ENCODE measurements around the gene TEX36. TPM values are rescaled to one million over a fixed set of nuclear protein-coding genes. Genes with fewer than 3 reads are reported as not detected.

TEX36 gene
- polyA plus RNA-seq (not detected in 2 replicates), polyA minus RNA-seq (not detected in 2 replicates)

- Histone ChIP-seq H3K9me2 (ENCODE audit: insufficient read depth, low read length) (no peaks in the 10 kb centered on the region), H3K4me2 (ENCODE audit: low read length) (no peak within 1 kb of the TSS), H3K27me3 (ENCODE audit: insufficient read depth, low read depth, low read length) (no peaks in the 10 kb centered on the region), H3K9me3 (ENCODE audit: low read length) (no peaks in the 10 kb centered on the region), H3F3A (ENCODE audit: insufficient read depth, low read length, poor library complexity, severe bottlenecking) (no peaks in the 10 kb centered on the region), H2AFZ (ENCODE audit: low read depth, low read length) (no peak within 1 kb of the TSS), H4K20me1 (ENCODE audit: insufficient read depth) (no peaks in the 10 kb centered on the region), H3K4me3 (ENCODE audit: low read length) (no peak within 1 kb of the TSS), H3K79me2 (replicated peaks; ENCODE audit: insufficient read depth, low read length) (no peaks in the 10 kb centered on the region), H3K9ac (ENCODE audit: low read length) (no peak within 1 kb of the TSS), H3K36me3 (ENCODE audit: insufficient read depth, low read length) (no peaks in the 10 kb centered on the region), H3K27ac (ENCODE audit: low read length) (no peak within 1 kb of the TSS)
- no peak for TF ChIP-seq EP300 (conservative IDR thresholded peaks at IDR 0.05; ENCODE audit: poor library complexity, severe bottlenecking)
- no peak for TF ChIP-seq POLR2AphosphoS5 (IDR thresholded peaks at IDR 0.05)
- TF ChIP-seq, protein P1, sequence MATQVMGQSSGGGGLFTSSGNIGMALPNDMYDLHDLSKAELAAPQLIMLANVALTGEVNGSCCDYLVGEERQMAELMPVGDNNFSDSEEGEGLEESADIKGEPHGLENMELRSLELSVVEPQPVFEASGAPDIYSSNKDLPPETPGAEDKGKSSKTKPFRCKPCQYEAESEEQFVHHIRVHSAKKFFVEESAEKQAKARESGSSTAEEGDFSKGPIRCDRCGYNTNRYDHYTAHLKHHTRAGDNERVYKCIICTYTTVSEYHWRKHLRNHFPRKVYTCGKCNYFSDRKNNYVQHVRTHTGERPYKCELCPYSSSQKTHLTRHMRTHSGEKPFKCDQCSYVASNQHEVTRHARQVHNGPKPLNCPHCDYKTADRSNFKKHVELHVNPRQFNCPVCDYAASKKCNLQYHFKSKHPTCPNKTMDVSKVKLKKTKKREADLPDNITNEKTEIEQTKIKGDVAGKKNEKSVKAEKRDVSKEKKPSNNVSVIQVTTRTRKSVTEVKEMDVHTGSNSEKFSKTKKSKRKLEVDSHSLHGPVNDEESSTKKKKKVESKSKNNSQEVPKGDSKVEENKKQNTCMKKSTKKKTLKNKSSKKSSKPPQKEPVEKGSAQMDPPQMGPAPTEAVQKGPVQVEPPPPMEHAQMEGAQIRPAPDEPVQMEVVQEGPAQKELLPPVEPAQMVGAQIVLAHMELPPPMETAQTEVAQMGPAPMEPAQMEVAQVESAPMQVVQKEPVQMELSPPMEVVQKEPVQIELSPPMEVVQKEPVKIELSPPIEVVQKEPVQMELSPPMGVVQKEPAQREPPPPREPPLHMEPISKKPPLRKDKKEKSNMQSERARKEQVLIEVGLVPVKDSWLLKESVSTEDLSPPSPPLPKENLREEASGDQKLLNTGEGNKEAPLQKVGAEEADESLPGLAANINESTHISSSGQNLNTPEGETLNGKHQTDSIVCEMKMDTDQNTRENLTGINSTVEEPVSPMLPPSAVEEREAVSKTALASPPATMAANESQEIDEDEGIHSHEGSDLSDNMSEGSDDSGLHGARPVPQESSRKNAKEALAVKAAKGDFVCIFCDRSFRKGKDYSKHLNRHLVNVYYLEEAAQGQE (IDR thresholded peaks at IDR 0.05; ENCODE audit: borderline replicate concordance), result no peak
- no peak for TF ChIP-seq MXI1 (conservative IDR thresholded peaks at IDR 0.05; ENCODE audit: poor library complexity, severe bottlenecking)
- no peak for TF ChIP-seq EZH2 (IDR thresholded peaks at IDR 0.05; ENCODE audit: borderline replicate concordance, insufficient read depth, low read length, poor library complexity, severe bottlenecking)
- no peak for TF ChIP-seq TAF1 (IDR thresholded peaks at IDR 0.05; ENCODE audit: low read depth)
- TF ChIP-seq SMC3 (conservative IDR thresholded peaks at IDR 0.05; ENCODE audit: poor library complexity), result no peak
- TF ChIP-seq RAD21 (conservative IDR thresholded peaks at IDR 0.05), result no peak
- no peak for TF ChIP-seq CTCF (IDR thresholded peaks at IDR 0.05; ENCODE audit: poor library complexity, severe bottlenecking)
Observed at GRCh38 chr10:125683063-125683462, at the start of gene TEX36. TEX36 (minus strand) TSS chr10:125683163; CDS start chr10:125682989, 174 bp downstream.

DNA sequence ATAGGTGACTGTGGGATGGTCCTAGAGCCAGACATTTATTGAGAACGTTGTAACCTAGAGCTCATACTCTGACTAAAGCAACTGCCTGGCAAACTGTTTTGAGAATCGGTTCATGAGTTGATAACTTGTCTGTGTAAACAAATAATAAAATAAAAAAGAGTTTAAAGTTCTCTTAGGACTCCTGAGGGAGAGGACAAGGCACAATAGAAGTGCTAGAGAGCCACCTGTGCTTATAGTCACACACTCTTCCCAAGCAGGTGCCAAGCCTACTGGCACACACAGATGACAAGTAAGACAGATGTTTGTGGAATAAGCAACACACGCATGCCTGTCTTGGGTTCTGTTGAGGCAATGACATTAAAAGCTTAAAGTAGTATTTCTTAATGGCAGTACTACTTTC lies 44.5 kb upstream of the TEX36 start:
- no peak overlapping the region for H3K4me3 ChIP-seq (ENCODE audit: low read length)
- H3K36me3 ChIP-seq (ENCODE audit: insufficient read depth, low read length), result peaks cover 15% of the 10 kb centered on the region
- no peak overlapping the region for H3K9ac ChIP-seq (ENCODE audit: low read length)
- H3F3A ChIP-seq (ENCODE audit: insufficient read depth, low read length, poor library complexity, severe bottlenecking), result no peaks in the 10 kb centered on the region
- H4K20me1 ChIP-seq (ENCODE audit: insufficient read depth), result no peaks in the 10 kb centered on the region
- no peak overlapping the region for H3K27ac ChIP-seq (ENCODE audit: low read length)
- H3K9me3 ChIP-seq (ENCODE audit: low read length), result no peaks in the 10 kb centered on the region
- H3K9me2 ChIP-seq (ENCODE audit: insufficient read depth, low read length), result no peaks in the 10 kb centered on the region
- no peak overlapping the region for H3K4me2 ChIP-seq (ENCODE audit: low read length)
- no peaks in the 10 kb centered on the region for H3K27me3 ChIP-seq (ENCODE audit: insufficient read depth, low read depth, low read length)
- H2AFZ ChIP-seq (ENCODE audit: low read depth, low read length), result no peak overlapping the region
- H3K79me2 ChIP-seq (replicated peaks; ENCODE audit: insufficient read depth, low read length), result no peaks in the 10 kb centered on the region
- no peak for TF ChIP-seq EZH2 (IDR thresholded peaks at IDR 0.05; ENCODE audit: borderline replicate concordance, insufficient read depth, low read length, poor library complexity, severe bottlenecking)
- TF ChIP-seq CTCF (IDR thresholded peaks at IDR 0.05; ENCODE audit: poor library complexity, severe bottlenecking), result no peak
- no peak for TF ChIP-seq POLR2AphosphoS5 (IDR thresholded peaks at IDR 0.05)
